Measurements from ENCODE around the gene CCBE1. TPM values are rescaled to one million over a fixed set of nuclear protein-coding genes. Genes with fewer than 3 reads are reported as not detected.

CCBE1 gene
- total and polyA plus RNA-seq, 2 of the 4 experiments (the other 2 are of a cell fraction) = 64.8 to 148 TPM

- Histone ChIP-seq H2AK9ac (replicated peaks; ENCODE audit: low read depth, low read length, poor library complexity) (peak overlapping the region; percentile 6), H3K4ac (ENCODE audit: low read depth, low read length) (no peak overlapping the region), H3K56ac (ENCODE audit: extremely low read depth, insufficient read depth, low read length) (no peak overlapping the region), H3K9ac (ENCODE audit: low read depth, low read length) (no peak overlapping the region), H3K4me2 (ENCODE audit: low read depth, low read length) (no peak overlapping the region), H3K23ac (ENCODE audit: low read depth, low read length) (no peak overlapping the region), H3K4me1 (ENCODE audit: control insufficient read depth, insufficient read depth, low read length) (no peaks in the 10 kb centered on the region), H4K20me1 (ENCODE audit: insufficient read depth, low read length) (no peaks in the 10 kb centered on the region), H3K14ac (replicated peaks; ENCODE audit: low read depth, low read length) (no peak overlapping the region), H3K36me3 (ENCODE audit: control insufficient read depth, insufficient read depth, low read length) (no peaks in the 10 kb centered on the region), H2BK120ac (ENCODE audit: low read depth, low read length) (no peak overlapping the region), H3K18ac (ENCODE audit: low read depth, low read length) (no peak overlapping the region), H2AFZ (replicated peaks; ENCODE audit: low read length, poor library complexity) (peak overlapping the region; percentile 24), H2BK5ac (ENCODE audit: low read depth, low read length, poor library complexity, severe bottlenecking) (no peak overlapping the region), H2BK15ac (ENCODE audit: low read depth, low read length) (no peak overlapping the region), H3K79me1 (ENCODE audit: low read depth in 1 of 2, low read length in 2 of 2) (no peaks in the 10 kb centered on the region), H4K5ac (ENCODE audit: low read depth, low read length) (no peak overlapping the region), H4K91ac (ENCODE audit: insufficient read depth, low read depth, low read length) (no peak overlapping the region), H3K27ac (ENCODE audit: insufficient read depth, low read length) (no peak overlapping the region), H2AK5ac (ENCODE audit: low read depth, low read length) (no peak overlapping the region), H3K27me3 (ENCODE audit: control insufficient read depth, insufficient read depth, low read length) (no peaks in the 10 kb centered on the region), H3K9me1 (ENCODE audit: insufficient read depth, low read length) (no peaks in the 10 kb centered on the region), H3K4me3 (ENCODE audit: insufficient read depth, low read depth, low read length) (no peak overlapping the region), H2BK20ac (ENCODE audit: low read depth, low read length) (no peak overlapping the region), H3K9me3 (ENCODE audit: control insufficient read depth, insufficient read depth, low read length) (no peaks in the 10 kb centered on the region), H4K8ac (ENCODE audit: low read depth in 2 of 2, low read length in 2 of 2) (no peak overlapping the region)
- intact Hi-C loops (cut with micrococcal nuclease) = loop anchor here (2.0 to 5.0 kb wide), 4 partner anchors 94 to 634 kb away; no protein-coding TSS in a partner anchor
- 46% methylated on average over 5 of the region's 13 CpGs; no CpG with 5 or more reads in 1 of the 2 experiments for WGBS, 2 experiments (ENCODE audit: extremely low coverage in 2 of 2, insufficient read length in 1 of 2)
- ATAC-seq (ENCODE audit: low read depth) (peak; percentile 100), DNase-seq (peak; percentile 68)
- in situ Hi-C loops (cut with MboI; ENCODE audit: low sequenced_read_pairs) = no loop called here
- dilution Hi-C loops (cut with HindIII; ENCODE audit: low sequenced_read_pairs, unreplicated experiment) = no loop called here
- CTCF ChIA-PET = interaction anchor here (0.6 to 3.4 kb wide), 24 partner anchors 10 to 319 kb away, joined by 3 to 51 read pairs (median 4); partner anchors contain the start of genes CPLX4 and LMAN1
- BruUV-seq (replicated peaks) = no TSS peak
- POLR2A ChIA-PET (ENCODE audit: unreplicated experiment) = interaction anchor here (0.5 kb wide), 1 partner anchor 264 kb away, joined by 10 read pairs; no protein-coding TSS in a partner anchor
- TF ChIP-seq SMC3 (IDR thresholded peaks at IDR 0.05; ENCODE audit: low read depth, low read length) = peak; percentile 89
- TF ChIP-seq CTCF (conservative IDR thresholded peaks at IDR 0.05; ENCODE audit: low read depth, low read length) = peak; percentile 91
- peak; percentile 96 for TF ChIP-seq RAD21 (IDR thresholded peaks at IDR 0.05; ENCODE audit: low read length)
- no peak for TF ChIP-seq CHD1 (IDR thresholded peaks at IDR 0.05; ENCODE audit: low read depth, low read length)
Measured at GRCh38 chr18:59402432-59403090, 294.7 kb downstream of the CCBE1 start.

All from IMR-90 (cell line).